Measurements from ENCODE around the gene ZMYM4. TPM values are rescaled to one million over a fixed set of nuclear protein-coding genes. Genes with fewer than 3 reads are reported as not detected.

ZMYM4 gene
- total RNA-seq: 95.8 and 103 TPM in 2 replicates
- long read RNA-seq, partial matches to known transcripts: 31 of 42 reads
- long read RNA-seq, other reads (novel, unspliced or antisense): 11 of 42 reads

DNA sequence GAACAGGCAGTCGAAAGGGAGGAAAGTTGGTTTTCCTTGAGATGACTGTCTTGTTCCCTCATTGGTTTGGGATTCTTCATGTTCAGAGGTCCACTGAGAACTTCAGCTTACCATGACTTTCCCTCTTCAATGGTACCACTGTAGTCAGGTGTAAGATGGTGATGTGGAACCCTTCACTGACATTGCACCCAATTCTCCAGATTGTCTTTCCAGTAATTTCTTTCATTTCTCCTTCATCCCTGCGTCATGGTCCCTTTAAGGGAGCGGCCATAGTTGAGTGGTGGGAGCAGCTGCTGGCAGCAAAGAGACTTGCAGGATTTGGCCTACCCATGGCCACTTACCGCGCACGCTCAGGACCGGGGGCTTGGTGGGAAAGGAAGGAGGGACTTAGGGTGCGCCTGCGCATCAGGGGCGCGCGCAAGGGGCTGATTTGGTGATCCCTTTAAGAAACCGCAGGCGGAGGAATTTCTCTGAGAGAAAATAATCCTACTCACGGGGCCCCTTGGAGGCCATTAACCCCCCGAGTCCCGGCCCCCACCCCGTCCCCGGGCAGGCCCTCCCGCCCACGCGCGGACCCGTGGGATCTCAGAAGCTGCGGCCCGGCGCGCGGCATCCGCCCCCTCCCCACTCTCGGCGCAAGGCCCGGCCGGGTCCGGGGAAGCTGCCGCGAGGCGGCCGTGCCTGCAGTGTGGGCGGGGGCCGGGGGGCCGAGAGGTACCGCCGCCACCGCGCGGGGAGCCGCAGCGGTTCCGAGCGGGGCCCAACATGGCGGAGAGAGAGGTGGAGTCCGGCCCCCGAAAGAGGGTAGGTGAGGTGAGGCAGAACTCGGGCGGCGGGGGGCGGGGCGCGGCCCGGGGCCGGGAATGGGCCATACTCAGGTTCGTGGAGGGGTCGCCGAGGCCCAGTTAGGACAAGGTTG, at the start of gene ZMYM4:
ZMYM4 (plus strand) TSS at position 428 of the 919 bp plus-strand sequence; CDS start at position 766, 338 bp downstream.
- peaks cover 3% of the 10 kb centered on the region for H3K9me3 Mint-ChIP-seq (ENCODE audit: low read depth)
- peak within 1 kb of the TSS; percentile 96 for H3K27ac Mint-ChIP-seq
- H3K36me3 Mint-ChIP-seq (ENCODE audit: insufficient read depth): peaks cover 7% of the 10 kb centered on the region
- DNase-seq (ENCODE audit: low spot score, unreplicated experiment): peak; percentile 82
- peaks cover 10% of the 10 kb centered on the region for H3K4me1 Mint-ChIP-seq (ENCODE audit: low read depth)
- TF ChIP-seq, protein P1, sequence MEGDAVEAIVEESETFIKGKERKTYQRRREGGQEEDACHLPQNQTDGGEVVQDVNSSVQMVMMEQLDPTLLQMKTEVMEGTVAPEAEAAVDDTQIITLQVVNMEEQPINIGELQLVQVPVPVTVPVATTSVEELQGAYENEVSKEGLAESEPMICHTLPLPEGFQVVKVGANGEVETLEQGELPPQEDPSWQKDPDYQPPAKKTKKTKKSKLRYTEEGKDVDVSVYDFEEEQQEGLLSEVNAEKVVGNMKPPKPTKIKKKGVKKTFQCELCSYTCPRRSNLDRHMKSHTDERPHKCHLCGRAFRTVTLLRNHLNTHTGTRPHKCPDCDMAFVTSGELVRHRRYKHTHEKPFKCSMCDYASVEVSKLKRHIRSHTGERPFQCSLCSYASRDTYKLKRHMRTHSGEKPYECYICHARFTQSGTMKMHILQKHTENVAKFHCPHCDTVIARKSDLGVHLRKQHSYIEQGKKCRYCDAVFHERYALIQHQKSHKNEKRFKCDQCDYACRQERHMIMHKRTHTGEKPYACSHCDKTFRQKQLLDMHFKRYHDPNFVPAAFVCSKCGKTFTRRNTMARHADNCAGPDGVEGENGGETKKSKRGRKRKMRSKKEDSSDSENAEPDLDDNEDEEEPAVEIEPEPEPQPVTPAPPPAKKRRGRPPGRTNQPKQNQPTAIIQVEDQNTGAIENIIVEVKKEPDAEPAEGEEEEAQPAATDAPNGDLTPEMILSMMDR (IDR thresholded peaks at IDR 0.05; ENCODE audit: unreplicated experiment): no peak
- H3K27me3 Mint-ChIP-seq: peaks cover 4% of the 10 kb centered on the region
- H3K4me3 Mint-ChIP-seq (ENCODE audit: low read depth): peak within 1 kb of the TSS; percentile 81

DNA sequence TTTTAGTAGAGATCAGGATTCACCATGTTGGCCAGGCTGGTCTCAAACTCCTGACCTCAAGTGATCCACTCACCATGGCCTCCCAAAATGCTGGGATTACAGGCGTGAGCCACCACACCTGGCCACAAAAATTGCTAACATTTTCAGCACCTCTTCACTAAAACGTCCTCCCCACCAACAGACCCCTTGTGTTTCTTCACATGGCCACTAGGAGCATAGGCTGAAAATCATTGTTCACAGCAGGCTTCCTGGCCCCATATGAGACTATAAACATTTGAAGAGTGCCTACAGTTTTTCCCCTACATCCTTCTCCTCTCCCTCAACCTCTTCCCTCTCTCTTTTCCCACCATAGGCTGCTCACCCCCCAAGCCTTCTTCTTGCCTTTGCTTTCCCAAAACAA, 47.5 kb upstream of the ZMYM4 start:
- Mint-ChIP-seq H3K27me3 (no peaks in the 10 kb centered on the region), H3K4me1 (ENCODE audit: low read depth) (no peaks in the 10 kb centered on the region), H3K9me3 (ENCODE audit: low read depth) (no peaks in the 10 kb centered on the region), H3K27ac (peak overlapping the region; percentile 28), H3K36me3 (ENCODE audit: insufficient read depth) (no peaks in the 10 kb centered on the region), H3K4me3 (ENCODE audit: low read depth) (no peak overlapping the region)
- TF ChIP-seq, protein P1 (IDR thresholded peaks at IDR 0.05; ENCODE audit: unreplicated experiment): peak; percentile 61
- no peak for DNase-seq (ENCODE audit: low spot score, unreplicated experiment)

DNA sequence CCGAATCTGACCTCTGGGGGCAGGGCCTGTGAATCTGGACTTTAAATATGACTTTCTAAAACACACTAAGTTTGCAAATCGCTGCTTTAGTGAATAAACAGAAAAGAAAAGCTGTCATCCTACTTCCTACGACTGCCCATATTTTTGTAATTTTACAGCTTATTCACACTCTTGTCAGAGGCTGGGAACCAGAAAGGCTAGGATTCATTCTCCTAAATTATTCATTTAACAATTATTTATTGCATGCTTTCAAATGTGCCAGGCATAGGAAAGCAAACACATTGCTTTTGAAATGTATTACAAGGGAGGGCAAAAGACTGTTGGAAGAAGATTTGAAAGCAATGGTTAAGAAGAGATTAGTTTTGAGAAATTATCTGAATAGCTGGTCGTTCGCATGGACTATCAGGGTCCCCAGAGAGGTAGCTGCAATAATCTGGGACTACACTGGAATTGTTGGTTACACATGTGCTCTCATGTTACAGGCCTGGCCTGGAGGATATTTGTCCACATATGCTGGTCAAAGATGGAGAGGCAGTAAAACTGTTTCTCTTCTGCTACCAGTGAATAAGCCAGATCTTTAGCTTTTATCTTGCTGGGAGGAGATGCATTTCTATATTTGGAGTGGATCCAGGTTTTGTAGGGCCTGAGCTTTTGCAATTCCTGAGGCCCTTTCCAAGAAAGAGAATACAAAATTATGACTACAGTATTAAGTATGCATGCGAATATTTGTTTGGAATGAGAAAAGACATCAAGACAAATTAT, 46.0 kb upstream of the ZMYM4 start:
- no peaks in the 10 kb centered on the region for H3K9me3 Mint-ChIP-seq (ENCODE audit: low read depth)
- no peak overlapping the region for H3K4me3 Mint-ChIP-seq (ENCODE audit: low read depth)
- no peak for DNase-seq (ENCODE audit: low spot score, unreplicated experiment)
- H3K36me3 Mint-ChIP-seq (ENCODE audit: insufficient read depth): no peaks in the 10 kb centered on the region
- H3K27me3 Mint-ChIP-seq: no peaks in the 10 kb centered on the region
- H3K4me1 Mint-ChIP-seq (ENCODE audit: low read depth): no peaks in the 10 kb centered on the region
- H3K27ac Mint-ChIP-seq: no peak overlapping the region
- TF ChIP-seq, protein P1 (IDR thresholded peaks at IDR 0.05; ENCODE audit: unreplicated experiment): no peak

DNA sequence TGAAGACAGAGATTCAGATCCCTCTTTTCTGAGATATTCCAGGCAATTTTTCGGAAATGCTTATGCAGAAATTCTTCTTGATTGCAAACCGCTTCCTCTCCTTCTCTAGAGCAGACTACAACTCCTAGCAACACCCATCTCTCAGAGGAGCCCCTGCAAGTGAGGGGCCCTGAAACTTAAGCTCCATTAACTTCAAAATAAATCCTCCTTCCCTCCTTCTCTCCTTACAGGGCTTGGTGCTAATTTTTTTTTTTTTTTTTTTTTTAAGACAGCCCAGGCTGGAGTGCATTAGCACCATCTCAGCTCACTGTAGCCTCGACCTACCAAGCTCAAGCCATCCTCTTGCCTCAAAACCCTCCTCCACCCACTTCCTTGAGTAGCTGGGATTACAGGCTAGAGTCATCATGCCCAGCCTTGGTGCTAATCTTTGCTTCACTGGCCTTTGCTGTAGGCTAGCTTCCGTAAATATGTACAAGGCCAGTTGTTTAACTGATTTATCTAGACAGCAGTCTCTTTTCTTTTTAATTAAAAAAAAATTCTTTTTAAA, 45.4 kb upstream of the ZMYM4 start:
- no peak for DNase-seq (ENCODE audit: low spot score, unreplicated experiment)
- Mint-ChIP-seq H3K9me3 (ENCODE audit: low read depth) (no peaks in the 10 kb centered on the region), H3K27ac (no peak overlapping the region), H3K4me3 (ENCODE audit: low read depth) (no peak overlapping the region), H3K4me1 (ENCODE audit: low read depth) (no peaks in the 10 kb centered on the region), H3K36me3 (ENCODE audit: insufficient read depth) (no peaks in the 10 kb centered on the region), H3K27me3 (no peaks in the 10 kb centered on the region)
- TF ChIP-seq, protein P1 (IDR thresholded peaks at IDR 0.05; ENCODE audit: unreplicated experiment): no peak

DNA sequence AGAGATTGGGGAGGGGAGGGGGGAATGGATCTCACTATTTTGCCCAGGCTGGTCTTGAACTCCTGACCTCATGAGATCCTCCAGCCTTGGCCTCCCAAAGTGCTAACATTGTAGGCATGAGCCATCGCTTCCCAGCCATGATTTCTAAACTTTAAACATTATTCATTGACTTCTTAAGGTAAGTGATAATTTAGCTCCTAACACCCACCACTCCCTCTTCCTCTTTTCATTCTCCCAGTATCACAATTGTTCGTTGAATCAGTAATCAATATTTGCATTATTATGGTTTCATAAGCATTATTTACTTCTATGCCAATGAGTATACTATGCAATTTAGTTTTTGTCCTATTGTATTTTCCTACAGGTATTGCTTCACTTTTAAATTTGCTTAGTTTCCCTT, 42.0 kb upstream of the ZMYM4 start:
- DNase-seq (ENCODE audit: low spot score, unreplicated experiment): no peak
- Mint-ChIP-seq H3K27me3 (no peaks in the 10 kb centered on the region), H3K36me3 (ENCODE audit: insufficient read depth) (no peaks in the 10 kb centered on the region), H3K27ac (no peak overlapping the region), H3K4me3 (ENCODE audit: low read depth) (no peak overlapping the region), H3K4me1 (ENCODE audit: low read depth) (no peaks in the 10 kb centered on the region), H3K9me3 (ENCODE audit: low read depth) (no peaks in the 10 kb centered on the region)
- TF ChIP-seq, protein P1 (IDR thresholded peaks at IDR 0.05; ENCODE audit: unreplicated experiment): no peak
